HepG2 (cell line): ENCODE results near the gene SAPCD1. TPM values are rescaled to one million over a fixed set of nuclear protein-coding genes. Genes with fewer than 3 reads are reported as not detected.
A peak's percentile ranks its signal among the peaks of the same experiment; 100 is the strongest.
"Not testable (repeated sequence)": the region's sequence is repeated elsewhere in the genome, so short reads cannot be mapped to it uniquely, and the experiment has no call there.

Experiments
- ATAC-seq: fragments of 200-7000 bp; cut with Tn5 transposase; 3 replicates; pipeline ENCODE4 v1.9.1; 2020; ENCODE audit warnings: mild to moderate bottlenecking, moderate library complexity
- BruUV-seq: library from RNA; stranded (reverse); fragments of 400-500 nt; replicated peaks from 2 replicates; lab custom pipeline; 2021; lab: Mats Ljungman, UMichigan
- CTCF ChIA-PET: fragments of 300-600 bp; formaldehyde crosslinking; extraction: SDS; loops from one replicate; lab custom pipeline; 2021; ENCODE audit warnings: low total read pairs, inconsistent platforms, low intra/inter-chr PET ratio; lab: Yijun Ruan, JAX
- POLR2A ChIA-PET: fragments of 350-600 bp; sonication (Branson Sonifier 250); formaldehyde crosslinking; loops from one replicate; lab custom pipeline; 2020; ENCODE audit warnings: antibody characterized with exemption, inconsistent platforms; lab: Yijun Ruan, JAX
- DNase-seq: peaks from one replicate; pipeline ENCODE4 v3.0.0-alpha.2; 2015; ENCODE audit warnings: low spot score
- FAIRE-seq: peaks from 3 replicates; lab custom pipeline; 2011; peaks lifted over from hg19 to GRCh38; lab: Jason Lieb, UNC
- H2AFZ ChIP-seq: one replicate; pipeline ENCODE4 v1.6.1; 2011; ENCODE audit warnings: low read length, inconsistent platforms
- H3K27ac ChIP-seq: fragments of 300-600 bp; 3 replicates; pipeline ENCODE4 v1.8.0; 2011; ENCODE audit warnings: mixed run types, mild to moderate bottlenecking, mixed read lengths, low read length, inconsistent platforms; ENCODE audit not compliant: insufficient read depth; ENCODE audit errors: extremely low read length
- H3K27me3 ChIP-seq, 2 experiments: fragments of 200-600 bp in 1 of 2; 2 replicates in 1 of 2; 3 replicates in 1 of 2; pipeline versions ENCODE4 v1.6.0 to v1.8.0; 2011; ENCODE audit warnings: low read length in 2 of 2, mild to moderate bottlenecking in 2 of 2, moderate library complexity in 2 of 2, inconsistent platforms in 1 of 2; ENCODE audit not compliant: insufficient read depth in 2 of 2, control insufficient read depth in 1 of 2
- H3K36me3 ChIP-seq, 2 experiments: fragments of 200-600 bp in 1 of 2; replicated peaks in 1 of 2; 2 replicates in 1 of 2; 3 replicates in 1 of 2; pipeline versions ENCODE4 v1.5.1 to v1.8.0; 2011; ENCODE audit warnings: low read length in 2 of 2, inconsistent platforms in 1 of 2; ENCODE audit not compliant: insufficient read depth in 2 of 2, control insufficient read depth in 1 of 2
- H3K4me1 ChIP-seq: 2 replicates; pipeline ENCODE4 v1.5.1; 2012; ENCODE audit warnings: low read length, inconsistent platforms; ENCODE audit not compliant: insufficient read depth
- H3K4me2 ChIP-seq: 2 replicates; pipeline ENCODE4 v1.6.0; 2011; ENCODE audit warnings: low read depth, low read length, inconsistent platforms
- H3K4me3 ChIP-seq, 3 experiments: fragments of 200-600 bp in 1 of 3; sonication (generic), shearing (Covaris generic) in 1 of 3; replicated peaks in 1 of 3; 2 replicates each; pipeline ENCODE4 v1.5.1; 2011 to 2016; ENCODE audit warnings: low read length in 3 of 3, inconsistent platforms in 2 of 3, low read depth in 2 of 3, mild to moderate bottlenecking in 2 of 3, control low read depth in 1 of 3, mixed read lengths in 1 of 3; ENCODE audit not compliant: insufficient read depth in 1 of 3
- H3K79me2 ChIP-seq: one replicate; pipeline ENCODE4 v1.6.1; 2011; ENCODE audit warnings: low read length, inconsistent platforms; ENCODE audit not compliant: insufficient read depth
- H3K9ac ChIP-seq: 2 replicates; pipeline ENCODE4 v1.6.0; 2011; ENCODE audit warnings: mild to moderate bottlenecking, low read depth, low read length, inconsistent platforms; ENCODE audit not compliant: insufficient read depth
- H3K9me3 ChIP-seq: 2 replicates; pipeline ENCODE4 v1.5.1; 2012; ENCODE audit warnings: mild to moderate bottlenecking, low read length
- H4K20me1 ChIP-seq: 2 replicates; pipeline ENCODE4 v1.6.0; 2011; ENCODE audit warnings: inconsistent platforms, mild to moderate bottlenecking, low read length, moderate library complexity; ENCODE audit not compliant: insufficient read depth
- GTF3A ChIP-seq: sonication (generic); formaldehyde crosslinking; conservative IDR thresholded peaks from 2 replicates; pipeline ENCODE4 v1.4.0; 2020; ENCODE audit warnings: mild to moderate bottlenecking, missing genetic modification reagents
- HIVEP1 ChIP-seq: sonication (generic); formaldehyde crosslinking; IDR thresholded peaks from 2 replicates; pipeline ENCODE4 v1.4.0; 2020; ENCODE audit warnings: mild to moderate bottlenecking, missing genetic modification reagents
- HNF4A ChIP-seq: sonication (generic); formaldehyde crosslinking; IDR thresholded peaks from 2 replicates; pipeline ENCODE4 v1.4.0; 2020; ENCODE audit warnings: missing genetic modification reagents
- HOXA3 ChIP-seq: sonication (generic); formaldehyde crosslinking; IDR thresholded peaks from 2 replicates; pipeline ENCODE4 v1.5.0; 2020; ENCODE audit warnings: missing genetic modification reagents
- PAXIP1 ChIP-seq: sonication (generic); formaldehyde crosslinking; conservative IDR thresholded peaks from 2 replicates; pipeline ENCODE4 v1.4.0; 2020; ENCODE audit warnings: mild to moderate bottlenecking, missing genetic modification reagents, moderate library complexity
- ZNF264 ChIP-seq: sonication (generic); formaldehyde crosslinking; IDR thresholded peaks from 2 replicates; pipeline ENCODE4 v1.4.0; 2020; ENCODE audit warnings: missing genetic modification reagents
- ZSCAN29 ChIP-seq: sonication (generic); formaldehyde crosslinking; conservative IDR thresholded peaks from 2 replicates; pipeline ENCODE4 v1.4.0; 2020; ENCODE audit warnings: mild to moderate bottlenecking, missing genetic modification reagents
- WGBS: methylation state at CpG from one replicate; pipeline ENCODE4 v1.1.6; 2017; ENCODE audit warnings: low lambda C conversion rate; 5-methylcytosine and 5-hydroxymethylcytosine counted together
- in situ Hi-C: cut with HindIII; loops from 2 replicates; pipeline ENCODE4 v1.10.0; 2017; ENCODE audit warnings: low pct_unique_long_range_greater_than_20kb; ENCODE audit not compliant: extremely low pct_ligation_motif_present
- intact Hi-C: fragments of 100-400 bp; cut with micrococcal nuclease; formaldehyde crosslinking; loops from one replicate; pipeline ENCODE4 v1.10.0; 2022; ENCODE audit not compliant: unreplicated experiment
- polyA plus RNA-seq, 8 experiments: library from polyadenylated mRNA; depleted of rRNA in 3 of 8; stranded (reverse) in 7 of 8; unstranded in 1 of 8; fragments of >200 nt; fragmentation: Illumina TruSeq in 4 of 8; extraction: Trizol in 4 of 8; gene quantifications; 2 replicates each; pipeline versions ENCODE4 v1.2.1 to v1.2.3, GENCODE V29; 2011 to 2016; ENCODE audit warnings: low read depth in 4 of 8, missing spikeins in 1 of 8, mixed read lengths in 1 of 8; ENCODE audit not compliant: insufficient read depth in 1 of 8
- total RNA-seq, 5 experiments: library from RNA; depleted of rRNA; stranded (reverse); fragments of >200 nt; fragmentation: Illumina TruSeq; extraction: Trizol; gene quantifications; 2 replicates each; pipeline ENCODE4 v1.2.3, GENCODE V29; 2016; ENCODE audit warnings: low read depth in 1 of 5
- TF ChIP-seq, protein P1 (sequence below): sonication (generic); IDR thresholded peaks from 2 replicates; pipeline ENCODE4 v1.6.1; 2016; ENCODE audit warnings: low read depth, borderline replicate concordance
- TF ChIP-seq, protein P2 (sequence below): sonication (generic); formaldehyde crosslinking; IDR thresholded peaks from 2 replicates; pipeline ENCODE4 v1.4.0; 2020; ENCODE audit warnings: missing genetic modification reagents
- TF ChIP-seq, protein P3 (sequence below): IDR thresholded peaks from 2 replicates; pipeline ENCODE4 v1.4.0; 2020; ENCODE audit warnings: mild to moderate bottlenecking, missing genetic modification reagents

The SAPCD1 gene
- total and polyA plus RNA-seq, 2 of the 13 experiments (the other 11 are each of a cell fraction or from before 2014, with no cell fraction given), result 2.5 to 3.9 TPM

GRCh38 chr6:31808599-31808998 is 46.1 kb downstream of the SAPCD1 start:
- ATAC-seq (peak; percentile 13; the same call in 2 of the 3 replicates), DNase-seq (peak; percentile 65), FAIRE-seq (peak; percentile 62)
- CTCF ChIA-PET, BruUV-seq, H3K9ac ChIP-seq, H3K9me3 ChIP-seq, H4K20me1 ChIP-seq, H3K27me3 ChIP-seq, H3K36me3 ChIP-seq, H2AFZ ChIP-seq, in situ Hi-C loops: not testable (repeated sequence)
- H3K4me3 ChIP-seq, result 0 out of 6 replicates have a peak overlapping the region, but pooled peaks of 1 of the 3 experiments have one; percentile 17
- peak overlapping the region; percentile 35 for H3K27ac ChIP-seq
- peaks cover 11% of the 10 kb centered on the region for H3K79me2 ChIP-seq
- H3K4me1 ChIP-seq, result peaks cover 43% of the 10 kb centered on the region
- H3K4me2 ChIP-seq, result peak overlapping the region; percentile 62
- intact Hi-C loops, result loop anchor here (5.0 kb wide), 1 partner anchor 71 kb away; the partner anchor contains the start of gene CLIC1
- WGBS, result 5% methylated on average over 10 of the region's 10 CpGs
- POLR2A ChIA-PET, result interaction anchor here (1.0 to 5.9 kb wide), 13 partner anchors 12 to 153 kb away, joined by 3 to 107 read pairs (median 9); partner anchors contain the start of genes APOM, CLIC1, HSPA1B and MSH5
- TF ChIP-seq, protein P1, sequence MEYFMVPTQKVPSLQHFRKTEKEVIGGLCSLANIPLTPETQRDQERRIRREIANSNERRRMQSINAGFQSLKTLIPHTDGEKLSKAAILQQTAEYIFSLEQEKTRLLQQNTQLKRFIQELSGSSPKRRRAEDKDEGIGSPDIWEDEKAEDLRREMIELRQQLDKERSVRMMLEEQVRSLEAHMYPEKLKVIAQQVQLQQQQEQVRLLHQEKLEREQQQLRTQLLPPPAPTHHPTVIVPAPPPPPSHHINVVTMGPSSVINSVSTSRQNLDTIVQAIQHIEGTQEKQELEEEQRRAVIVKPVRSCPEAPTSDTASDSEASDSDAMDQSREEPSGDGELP, result peak; percentile 39; the same call in 1 of the 2 replicates
- TF ChIP-seq PAXIP1 (CRISPR knock-in tag) (peak; percentile 54), HIVEP1 (CRISPR knock-in tag) (0 out of 2 replicates have a peak, but pooled peaks have one; percentile 2), HNF4A (CRISPR knock-in tag) (peak; percentile 66), ZSCAN29 (CRISPR knock-in tag) (peak; percentile 75), ZNF264 (CRISPR knock-in tag) (0 out of 2 replicates have a peak, but pooled peaks have one; percentile 42), HOXA3 (CRISPR knock-in tag) (peak; percentile 55), GTF3A (CRISPR knock-in tag) (0 out of 2 replicates have a peak, but pooled peaks have one; percentile 61)
- TF ChIP-seq, protein P2, sequence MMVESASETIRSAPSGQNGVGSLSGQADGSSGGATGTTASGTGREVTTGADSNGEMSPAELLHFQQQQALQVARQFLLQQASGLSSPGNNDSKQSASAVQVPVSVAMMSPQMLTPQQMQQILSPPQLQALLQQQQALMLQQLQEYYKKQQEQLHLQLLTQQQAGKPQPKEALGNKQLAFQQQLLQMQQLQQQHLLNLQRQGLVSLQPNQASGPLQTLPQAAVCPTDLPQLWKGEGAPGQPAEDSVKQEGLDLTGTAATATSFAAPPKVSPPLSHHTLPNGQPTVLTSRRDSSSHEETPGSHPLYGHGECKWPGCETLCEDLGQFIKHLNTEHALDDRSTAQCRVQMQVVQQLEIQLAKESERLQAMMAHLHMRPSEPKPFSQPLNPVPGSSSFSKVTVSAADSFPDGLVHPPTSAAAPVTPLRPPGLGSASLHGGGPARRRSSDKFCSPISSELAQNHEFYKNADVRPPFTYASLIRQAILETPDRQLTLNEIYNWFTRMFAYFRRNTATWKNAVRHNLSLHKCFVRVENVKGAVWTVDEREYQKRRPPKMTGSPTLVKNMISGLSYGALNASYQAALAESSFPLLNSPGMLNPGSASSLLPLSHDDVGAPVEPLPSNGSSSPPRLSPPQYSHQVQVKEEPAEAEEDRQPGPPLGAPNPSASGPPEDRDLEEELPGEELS (CRISPR knock-in tag), result peak; percentile 52; the same call in 1 of the 2 replicates
- TF ChIP-seq, protein P3, sequence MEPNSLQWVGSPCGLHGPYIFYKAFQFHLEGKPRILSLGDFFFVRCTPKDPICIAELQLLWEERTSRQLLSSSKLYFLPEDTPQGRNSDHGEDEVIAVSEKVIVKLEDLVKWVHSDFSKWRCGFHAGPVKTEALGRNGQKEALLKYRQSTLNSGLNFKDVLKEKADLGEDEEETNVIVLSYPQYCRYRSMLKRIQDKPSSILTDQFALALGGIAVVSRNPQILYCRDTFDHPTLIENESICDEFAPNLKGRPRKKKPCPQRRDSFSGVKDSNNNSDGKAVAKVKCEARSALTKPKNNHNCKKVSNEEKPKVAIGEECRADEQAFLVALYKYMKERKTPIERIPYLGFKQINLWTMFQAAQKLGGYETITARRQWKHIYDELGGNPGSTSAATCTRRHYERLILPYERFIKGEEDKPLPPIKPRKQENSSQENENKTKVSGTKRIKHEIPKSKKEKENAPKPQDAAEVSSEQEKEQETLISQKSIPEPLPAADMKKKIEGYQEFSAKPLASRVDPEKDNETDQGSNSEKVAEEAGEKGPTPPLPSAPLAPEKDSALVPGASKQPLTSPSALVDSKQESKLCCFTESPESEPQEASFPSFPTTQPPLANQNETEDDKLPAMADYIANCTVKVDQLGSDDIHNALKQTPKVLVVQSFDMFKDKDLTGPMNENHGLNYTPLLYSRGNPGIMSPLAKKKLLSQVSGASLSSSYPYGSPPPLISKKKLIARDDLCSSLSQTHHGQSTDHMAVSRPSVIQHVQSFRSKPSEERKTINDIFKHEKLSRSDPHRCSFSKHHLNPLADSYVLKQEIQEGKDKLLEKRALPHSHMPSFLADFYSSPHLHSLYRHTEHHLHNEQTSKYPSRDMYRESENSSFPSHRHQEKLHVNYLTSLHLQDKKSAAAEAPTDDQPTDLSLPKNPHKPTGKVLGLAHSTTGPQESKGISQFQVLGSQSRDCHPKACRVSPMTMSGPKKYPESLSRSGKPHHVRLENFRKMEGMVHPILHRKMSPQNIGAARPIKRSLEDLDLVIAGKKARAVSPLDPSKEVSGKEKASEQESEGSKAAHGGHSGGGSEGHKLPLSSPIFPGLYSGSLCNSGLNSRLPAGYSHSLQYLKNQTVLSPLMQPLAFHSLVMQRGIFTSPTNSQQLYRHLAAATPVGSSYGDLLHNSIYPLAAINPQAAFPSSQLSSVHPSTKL (CRISPR knock-in tag), result peak; percentile 84
